Lower leg skin (tissue), 4 donors: ENCODE measurements around the gene ZSCAN25. TPM values are rescaled to one million over a fixed set of nuclear protein-coding genes. Genes with fewer than 3 reads are reported as not detected.
"Not testable (repeated sequence)": the region's sequence is repeated elsewhere in the genome, so short reads cannot be mapped to it uniquely, and the experiment has no call there.

ENCODE experiments used
- DNase-seq, 2 donors: peaks; one replicate each; pipeline ENCODE4 v3.0.0-alpha.2; 2019; ENCODE audit warnings: low spot score in 2 of 2
- H3K4me3 ChIP-seq: fragments of 200-600 bp; sonication (generic); 2 replicates; pipeline ENCODE4 v1.5.1; 2017; ENCODE audit warnings: mild to moderate bottlenecking, low read depth; ENCODE audit not compliant: poor library complexity, severe bottlenecking
- POLR2A ChIP-seq, 2 donors: fragments of 450-650 bp; IDR thresholded peaks; one replicate each; pipeline ENCODE4 v1.6.1; 2016 to 2017; ENCODE audit warnings: antibody characterized with exemption in 2 of 2, mild to moderate bottlenecking in 1 of 2, moderate library complexity in 1 of 2
- WGBS, 2 donors: methylation state at CpG; one replicate each; pipeline ENCODE4 v1.1.5; 2018; 5-methylcytosine and 5-hydroxymethylcytosine counted together
- intact Hi-C: fragments of 100-400 bp; cut with DNase I; formaldehyde crosslinking; loops from one replicate; pipeline ENCODE4 v1.15.0; 2023; ENCODE audit warnings: low total_unique reads
- total RNA-seq, 4 donors: library from RNA; depleted of rRNA; stranded (reverse); fragments of >200 nt; gene quantifications; one replicate each; pipeline ENCODE4 v1.1.0, GENCODE V29; 2016
- TF ChIP-seq, protein P1 (sequence below), 3 donors: fragments of 450-650 bp; IDR thresholded peaks; one replicate each; pipeline ENCODE4 v1.5.1; 2016; ENCODE audit warnings: antibody characterized with exemption in 3 of 3, mild to moderate bottlenecking in 3 of 3, moderate library complexity in 2 of 3

The ZSCAN25 gene
- total RNA-seq, 4 donors from 2014 or later: 19.4 to 38.0 (median 23.7) TPM

DNA sequence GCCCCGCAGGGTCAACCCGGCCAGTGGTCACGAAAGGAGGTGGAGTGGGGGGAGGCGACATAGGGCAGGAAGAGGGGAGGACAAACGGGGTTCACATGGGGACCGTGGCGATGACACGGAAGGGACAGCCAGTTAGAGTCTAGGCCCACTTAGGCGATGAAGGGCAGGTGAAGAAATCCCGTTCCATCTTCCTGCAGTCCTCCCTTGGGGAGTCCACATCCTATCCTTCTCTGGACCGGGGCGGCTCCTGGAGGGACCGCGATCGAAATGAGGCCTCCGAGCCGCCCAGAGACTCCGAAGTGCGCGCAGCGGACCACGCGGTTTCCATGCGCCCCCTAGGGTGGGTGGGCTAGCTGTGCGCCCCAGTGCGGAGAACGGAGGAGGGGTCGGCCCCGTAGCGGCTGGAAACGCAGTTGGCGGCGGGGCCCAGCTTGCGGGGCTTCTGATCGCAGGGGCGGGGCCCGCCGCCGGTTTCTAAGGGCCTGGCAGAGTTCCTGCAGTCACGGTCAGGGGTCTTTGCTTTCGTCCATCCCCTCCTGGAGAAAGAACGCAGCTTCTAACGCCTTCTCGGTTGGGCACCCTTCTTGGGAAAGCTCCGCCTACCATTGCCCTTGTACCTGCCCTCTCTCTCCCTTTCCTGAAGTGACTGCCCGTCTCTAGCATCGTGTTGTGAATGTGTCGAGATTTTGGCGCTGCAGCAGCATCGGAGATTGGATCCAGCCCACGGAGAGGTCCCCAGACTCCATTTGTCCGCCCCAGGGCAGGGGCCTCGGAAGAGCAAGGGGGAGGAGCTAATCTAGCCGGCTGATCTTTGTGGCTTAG lies 36.6 kb upstream of the ZSCAN25 start:
- peak overlapping the region; percentile 31 for H3K4me3 ChIP-seq
- 1 to 4% methylated on average over 47 to 53 of the region's 54 CpGs for WGBS, 2 donors
- intact Hi-C loops: no loop called here
- DNase-seq: peak in 1 of 2 donors; percentile 85
- TF ChIP-seq, protein P1, sequence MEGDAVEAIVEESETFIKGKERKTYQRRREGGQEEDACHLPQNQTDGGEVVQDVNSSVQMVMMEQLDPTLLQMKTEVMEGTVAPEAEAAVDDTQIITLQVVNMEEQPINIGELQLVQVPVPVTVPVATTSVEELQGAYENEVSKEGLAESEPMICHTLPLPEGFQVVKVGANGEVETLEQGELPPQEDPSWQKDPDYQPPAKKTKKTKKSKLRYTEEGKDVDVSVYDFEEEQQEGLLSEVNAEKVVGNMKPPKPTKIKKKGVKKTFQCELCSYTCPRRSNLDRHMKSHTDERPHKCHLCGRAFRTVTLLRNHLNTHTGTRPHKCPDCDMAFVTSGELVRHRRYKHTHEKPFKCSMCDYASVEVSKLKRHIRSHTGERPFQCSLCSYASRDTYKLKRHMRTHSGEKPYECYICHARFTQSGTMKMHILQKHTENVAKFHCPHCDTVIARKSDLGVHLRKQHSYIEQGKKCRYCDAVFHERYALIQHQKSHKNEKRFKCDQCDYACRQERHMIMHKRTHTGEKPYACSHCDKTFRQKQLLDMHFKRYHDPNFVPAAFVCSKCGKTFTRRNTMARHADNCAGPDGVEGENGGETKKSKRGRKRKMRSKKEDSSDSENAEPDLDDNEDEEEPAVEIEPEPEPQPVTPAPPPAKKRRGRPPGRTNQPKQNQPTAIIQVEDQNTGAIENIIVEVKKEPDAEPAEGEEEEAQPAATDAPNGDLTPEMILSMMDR (IDR thresholded peaks at IDR 0.05): no peak
- TF ChIP-seq POLR2A (IDR thresholded peaks at IDR 0.05): no peak

- peak overlapping the region; percentile 31 for H3K4me3 ChIP-seq
- WGBS, 2 donors: 61 to 63% methylated on average over 4 of the region's 4 CpGs
- intact Hi-C loops, DNase-seq: not testable (repeated sequence)
Observed at GRCh38 chr7:99580778-99581332, 35.9 kb upstream of the ZSCAN25 start.

GRCh38 chr7:99588868-99589267 lies 27.9 kb upstream of the ZSCAN25 start:
- WGBS, 2 donors: 75 to 89% methylated on average over 3 of the region's 3 CpGs
- intact Hi-C loops: no loop called here
- DNase-seq: no peak
- H3K4me3 ChIP-seq: no peak overlapping the region
- no peak for TF ChIP-seq POLR2A (IDR thresholded peaks at IDR 0.05)

GRCh38 chr7:99594948-99595745 lies 21.6 kb upstream of the ZSCAN25 start:
- 79 to 80% methylated on average over 7 of the region's 7 CpGs for WGBS, 2 donors
- TF ChIP-seq POLR2A (IDR thresholded peaks at IDR 0.05): no peak
- TF ChIP-seq, protein P1 (IDR thresholded peaks at IDR 0.05): no peak
- H3K4me3 ChIP-seq: no peak overlapping the region
- intact Hi-C loops: no loop called here
- no peak for DNase-seq

DNA sequence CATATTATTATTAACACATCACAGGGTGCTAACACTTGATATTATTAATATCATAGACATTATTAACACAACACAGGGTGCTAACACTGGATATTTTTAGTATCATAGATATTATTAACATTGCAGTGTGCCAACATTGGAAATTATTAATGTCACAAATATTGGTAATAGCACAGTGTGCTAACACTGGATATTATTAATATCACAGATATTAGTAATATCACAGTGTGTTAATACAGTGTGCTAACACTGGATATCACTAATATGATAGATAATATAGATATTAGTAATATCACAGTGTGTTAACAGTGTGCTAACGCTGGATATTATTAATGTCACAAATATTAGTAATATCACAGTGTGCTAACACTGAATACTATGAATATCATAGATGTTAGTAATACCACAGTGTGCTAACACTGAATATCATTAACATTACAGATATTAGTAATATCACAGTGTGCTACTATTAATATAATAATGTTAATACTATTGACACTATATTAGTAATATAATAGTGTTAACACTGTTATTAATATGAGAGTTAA lies 20.3 kb upstream of the ZSCAN25 start:
- intact Hi-C loops: no loop called here
- no peak overlapping the region for H3K4me3 ChIP-seq
- no peak for DNase-seq
- TF ChIP-seq, protein P1 (IDR thresholded peaks at IDR 0.05): no peak
- no peak for TF ChIP-seq POLR2A (IDR thresholded peaks at IDR 0.05)
- WGBS, 2 donors: 89 to 98% methylated on average over 1 of the region's 1 CpG

DNA sequence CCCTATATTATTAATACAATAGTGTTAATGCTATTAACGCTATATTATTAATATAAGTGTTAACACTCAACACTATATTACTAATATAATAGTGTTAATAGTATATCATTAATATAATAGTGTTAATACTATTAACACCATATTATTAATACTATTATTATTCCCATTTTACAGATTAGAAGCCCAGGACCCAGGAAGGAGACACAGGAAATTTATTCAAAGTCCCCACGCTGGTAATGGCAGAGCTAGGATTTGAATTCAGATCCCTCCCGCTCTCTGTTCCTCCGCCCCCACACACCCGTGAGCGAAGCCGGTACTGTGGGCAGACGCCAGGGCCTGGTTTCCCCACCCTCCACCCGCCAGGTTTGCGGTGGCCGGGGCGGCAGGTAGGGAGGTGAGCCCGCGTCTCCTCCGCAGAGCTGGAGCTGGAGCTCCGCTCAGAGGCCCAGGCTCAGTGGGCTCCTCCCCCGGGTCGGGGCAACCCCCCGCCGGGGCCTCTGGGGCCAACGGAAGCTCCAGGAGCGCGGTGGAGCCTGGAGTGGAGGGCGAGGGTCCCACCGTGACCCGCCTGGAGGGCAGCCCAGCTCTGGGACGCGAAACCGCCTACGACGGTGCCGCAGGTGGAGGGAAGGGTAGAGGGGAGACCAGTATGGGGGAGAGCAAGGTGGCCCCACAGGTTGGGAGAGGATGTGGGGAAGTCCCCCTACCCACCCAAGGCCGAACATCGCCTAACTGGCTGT lies 18.8 kb upstream of the ZSCAN25 start, which contains the start of gene TMEM225B:
TMEM225B (plus strand) TSS at position 506 of the 740 bp plus-strand sequence. CDS start 6,122 bp downstream, outside the sequence.
- intact Hi-C loops: no loop called here
- 75 to 81% methylated on average over 24 to 30 of the region's 34 CpGs for WGBS, 2 donors
- no peak within 1 kb of the TSS for H3K4me3 ChIP-seq
- DNase-seq: peak in 1 of 2 donors; percentile 70
- TF ChIP-seq POLR2A (IDR thresholded peaks at IDR 0.05): no peak
- TF ChIP-seq, protein P1 (IDR thresholded peaks at IDR 0.05): no peak
